HuH-7.5 (cell line): ENCODE results near the gene TAP1.

Experiments
- DNase-seq: peaks from one replicate; pipeline ENCODE4 v3.0.0; 2011; ENCODE audit warnings: low spot score

Gene TAP1

GRCh38 chr6:32860674-32861073 lies 7.2 kb upstream of the TAP1 start:
- no peak for DNase-seq

DNA sequence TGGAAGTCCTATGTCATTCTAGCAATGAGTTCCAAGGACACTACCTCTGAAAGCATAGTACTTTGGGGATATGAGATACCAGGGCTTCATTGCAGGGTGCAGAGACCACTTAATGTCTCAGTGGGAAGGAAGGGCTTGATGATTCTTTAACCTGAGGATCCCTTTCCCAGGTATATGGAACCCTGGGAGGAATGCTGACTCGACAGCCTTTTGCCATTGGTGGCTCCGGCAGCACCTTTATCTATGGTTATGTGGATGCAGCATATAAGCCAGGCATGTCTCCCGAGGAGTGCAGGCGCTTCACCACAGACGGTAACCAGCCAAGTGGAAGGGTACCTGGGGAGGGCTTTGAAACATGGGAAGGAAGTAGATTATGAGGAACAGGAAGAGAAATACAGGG lies 4.7 kb upstream of the TAP1 start:
- no peak for DNase-seq

DNA sequence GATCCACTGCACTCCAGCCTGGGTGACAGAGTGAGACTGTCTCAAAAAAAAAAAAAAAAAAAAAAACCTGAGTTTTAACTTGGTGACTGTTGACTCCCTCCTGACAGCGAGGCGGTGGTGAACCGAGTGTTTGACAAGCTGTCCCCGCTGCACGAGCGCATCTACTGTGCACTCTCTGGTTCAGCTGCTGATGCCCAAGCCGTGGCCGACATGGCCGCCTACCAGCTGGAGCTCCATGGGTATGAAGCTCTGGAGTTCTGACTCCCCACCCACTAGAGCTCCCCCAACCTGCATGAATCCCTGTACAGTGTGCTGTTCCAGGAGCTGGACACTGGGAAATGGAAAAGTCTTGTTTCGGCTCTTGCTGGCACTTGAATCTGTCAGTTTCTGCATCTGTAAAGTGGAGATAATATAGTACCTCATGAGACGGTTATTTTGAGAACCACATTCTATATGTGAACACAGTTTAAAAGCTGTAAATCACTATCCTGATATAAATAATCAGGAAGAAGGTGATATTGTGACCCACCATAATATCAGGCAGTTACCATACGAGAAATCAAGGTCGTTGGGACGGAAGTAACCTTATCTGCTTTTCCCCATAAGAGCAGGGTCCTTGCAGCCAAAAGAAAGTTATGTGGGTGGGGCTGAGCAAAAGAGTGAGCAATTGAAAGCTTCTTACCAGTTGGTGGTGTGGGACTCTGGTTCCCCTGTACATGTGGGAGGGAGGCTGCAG lies 3.8 kb upstream of the TAP1 start:
- DNase-seq: no peak

- DNase-seq: no peak
Measured at GRCh38 chr6:32855467-32856174, 2.1 kb upstream of the TAP1 start.

DNA sequence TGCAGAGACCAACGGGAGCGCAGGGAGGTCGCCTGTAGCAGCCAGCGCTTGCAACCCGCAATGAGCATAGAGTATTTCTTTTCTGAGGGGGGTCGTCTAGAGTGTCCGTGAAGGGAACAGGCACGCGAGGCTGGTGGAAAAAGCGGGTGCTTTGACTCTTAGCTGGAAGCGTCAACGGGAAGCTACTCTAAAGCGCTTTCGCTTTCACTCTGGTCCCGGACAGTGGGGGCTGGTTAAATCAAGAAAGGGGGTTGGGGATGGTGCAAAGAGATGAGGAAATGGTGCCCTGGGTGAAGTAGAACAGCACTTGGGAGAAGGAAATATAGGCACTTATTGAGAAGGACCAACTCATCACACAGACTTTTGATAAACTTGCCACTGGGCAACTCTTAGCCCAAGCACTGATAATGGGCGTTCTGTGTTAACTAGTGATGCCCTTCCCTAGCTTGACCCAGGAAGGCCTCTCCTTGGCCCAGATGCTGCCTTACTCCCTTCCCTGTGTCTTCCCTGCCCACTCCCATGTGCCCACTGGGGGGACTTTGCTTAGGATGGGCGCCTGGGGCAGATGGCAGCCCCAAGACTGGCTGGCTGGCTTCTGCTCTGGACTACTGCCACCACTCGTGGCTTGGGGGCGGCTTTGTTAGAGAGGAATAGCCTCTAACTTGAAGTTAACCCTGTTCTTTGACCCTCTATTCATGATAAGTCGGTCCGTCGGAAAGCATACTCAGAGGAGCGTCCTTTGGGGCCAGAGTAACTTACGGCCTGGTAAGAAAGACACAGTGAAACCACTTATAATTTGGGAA lies 1.1 kb upstream of the TAP1 start:
- DNase-seq: no peak

DNA sequence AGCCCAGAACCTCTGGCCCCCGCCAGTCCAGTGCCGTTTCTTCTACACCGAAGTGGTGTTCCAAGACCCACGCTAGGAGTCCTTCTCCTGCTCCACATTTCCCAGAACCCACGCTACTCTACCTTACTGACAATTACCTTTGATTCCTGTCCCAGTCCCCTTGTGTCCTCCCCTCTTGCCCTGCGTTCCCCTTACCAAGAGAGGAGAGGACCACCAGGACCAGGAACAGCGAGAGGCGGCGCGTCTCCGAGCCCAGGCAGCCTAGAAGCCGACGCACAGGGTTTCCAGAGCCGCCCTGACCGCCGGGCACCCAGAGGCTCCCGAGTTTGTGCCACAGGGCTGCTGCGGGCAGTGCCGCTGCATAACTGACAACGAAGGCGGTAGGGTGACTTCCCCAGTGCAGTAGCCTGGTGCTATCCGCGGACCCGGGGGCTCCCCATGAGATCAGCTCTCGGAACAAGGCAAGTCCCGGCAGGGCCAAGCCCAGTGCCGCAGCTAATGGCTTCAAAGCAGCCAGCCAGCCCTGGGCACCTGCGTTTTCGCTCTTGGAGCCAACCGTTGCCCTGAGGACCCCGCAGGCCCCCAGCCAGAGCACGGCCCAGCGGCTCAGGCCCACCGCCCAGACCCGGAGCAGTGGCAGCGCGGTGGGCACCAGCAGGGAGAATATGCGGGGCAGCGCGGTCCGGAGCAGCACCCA lies 512 bp downstream of the TAP1 start:
- DNase-seq: peak; percentile 15

GRCh38 chr6:32852018-32852843 lies 1.3 kb downstream of the TAP1 start:
- no peak for DNase-seq

GRCh38 chr6:32851025-32851424 lies 2.5 kb downstream of the TAP1 start:
- DNase-seq: no peak

- DNase-seq: no peak
Measured at GRCh38 chr6:32849126-32849525, 4.4 kb downstream of the TAP1 start.

DNA sequence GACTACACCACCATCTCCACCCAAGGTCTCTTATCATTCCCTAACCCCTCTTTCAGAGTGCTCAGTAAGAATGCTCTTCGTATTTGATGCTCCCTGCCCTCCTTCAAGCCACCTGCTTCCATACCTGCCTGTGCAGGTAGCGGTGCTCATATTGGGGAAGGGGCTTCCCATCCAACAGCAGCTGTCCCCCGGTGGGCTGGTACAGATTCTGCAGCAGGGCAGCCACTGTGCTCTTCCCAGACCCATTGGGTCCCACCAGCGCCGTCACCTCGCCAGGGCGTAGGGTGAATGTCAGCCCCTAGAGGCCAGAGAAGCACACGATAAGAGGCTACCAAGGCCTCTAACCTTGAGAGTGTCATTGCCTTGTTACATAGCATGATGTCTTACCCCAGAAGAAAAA lies 5.7 kb downstream of the TAP1 start:
- DNase-seq: no peak

DNA sequence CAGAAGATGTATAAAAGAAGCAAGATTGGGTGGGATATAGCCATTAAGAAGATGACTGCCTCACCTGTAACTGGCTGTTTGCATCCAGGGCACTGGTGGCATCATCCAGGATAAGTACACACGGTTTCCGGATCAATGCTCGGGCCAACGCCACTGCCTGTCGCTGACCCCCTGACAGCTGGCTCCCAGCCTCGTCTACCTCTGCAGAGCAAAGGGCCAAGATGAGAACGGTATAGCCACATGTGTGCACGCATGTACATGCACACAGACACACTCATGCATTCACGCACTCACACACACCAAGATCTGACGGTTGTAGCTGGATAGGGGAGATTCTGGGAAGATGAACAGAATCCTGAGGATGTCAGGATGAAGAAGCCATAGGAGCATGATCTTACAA lies 6.5 kb downstream of the TAP1 start:
- no peak for DNase-seq

DNA sequence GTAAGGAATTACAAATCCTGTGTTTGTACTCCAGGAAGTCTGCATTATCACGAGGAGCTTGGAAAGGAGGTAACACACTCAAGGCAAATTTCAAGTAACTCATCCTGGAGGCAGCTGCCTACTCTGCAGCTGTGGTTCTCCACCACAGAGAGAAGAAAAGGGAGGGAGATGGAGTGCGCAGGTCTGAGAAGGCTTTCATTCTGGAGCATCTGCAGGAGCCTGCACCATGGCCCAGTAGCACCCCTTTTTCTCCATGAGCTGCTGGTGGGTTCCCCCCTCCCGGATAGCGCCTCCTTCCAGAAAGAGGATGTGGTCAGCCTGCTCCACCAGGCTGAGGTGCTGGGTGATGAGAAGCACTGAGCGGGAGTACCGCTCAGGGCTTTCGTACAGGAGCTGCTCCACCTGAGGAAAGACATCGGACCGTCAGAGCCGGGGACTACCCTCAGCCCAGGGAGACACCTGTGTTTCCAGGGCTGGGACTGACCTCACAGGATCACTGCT lies 8.1 kb downstream of the TAP1 start:
- DNase-seq: no peak

DNA sequence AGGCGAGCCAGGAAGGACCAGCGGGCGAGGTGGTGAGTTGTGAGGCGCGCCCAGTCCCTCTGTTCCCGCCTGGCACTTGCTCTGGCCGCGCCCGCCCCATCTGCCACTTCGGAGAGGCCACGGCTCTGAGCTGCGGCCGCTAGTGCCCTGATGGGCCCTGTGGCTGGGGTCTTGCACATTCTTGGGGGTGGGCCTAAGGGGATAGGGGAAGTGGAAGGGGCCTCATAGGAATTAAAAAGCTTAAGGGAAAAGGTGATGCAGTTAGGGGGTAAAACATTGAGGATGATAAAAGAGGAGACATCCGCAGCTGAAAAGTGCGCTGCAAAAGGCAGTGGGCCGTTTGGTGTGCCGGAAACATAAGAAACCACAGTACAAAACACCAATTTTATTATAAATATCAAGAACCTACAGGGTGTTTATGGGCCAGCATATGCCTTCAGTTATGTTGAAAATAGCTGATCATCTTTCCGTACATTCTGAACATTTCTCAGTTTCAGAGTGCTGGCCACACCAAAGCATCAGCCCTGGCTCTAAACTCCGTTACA lies 8.6 kb downstream of the TAP1 start:
- no peak for DNase-seq

- DNase-seq: peak; percentile 77
Measured at GRCh38 chr6:32843979-32844838, 9.3 kb downstream of the TAP1 start, which contains the start of gene PSMB8. TSS of gene PSMB8 (minus strand) at chr6:32844047. CDS start at chr6:32843996, 51 bp downstream.

DNA sequence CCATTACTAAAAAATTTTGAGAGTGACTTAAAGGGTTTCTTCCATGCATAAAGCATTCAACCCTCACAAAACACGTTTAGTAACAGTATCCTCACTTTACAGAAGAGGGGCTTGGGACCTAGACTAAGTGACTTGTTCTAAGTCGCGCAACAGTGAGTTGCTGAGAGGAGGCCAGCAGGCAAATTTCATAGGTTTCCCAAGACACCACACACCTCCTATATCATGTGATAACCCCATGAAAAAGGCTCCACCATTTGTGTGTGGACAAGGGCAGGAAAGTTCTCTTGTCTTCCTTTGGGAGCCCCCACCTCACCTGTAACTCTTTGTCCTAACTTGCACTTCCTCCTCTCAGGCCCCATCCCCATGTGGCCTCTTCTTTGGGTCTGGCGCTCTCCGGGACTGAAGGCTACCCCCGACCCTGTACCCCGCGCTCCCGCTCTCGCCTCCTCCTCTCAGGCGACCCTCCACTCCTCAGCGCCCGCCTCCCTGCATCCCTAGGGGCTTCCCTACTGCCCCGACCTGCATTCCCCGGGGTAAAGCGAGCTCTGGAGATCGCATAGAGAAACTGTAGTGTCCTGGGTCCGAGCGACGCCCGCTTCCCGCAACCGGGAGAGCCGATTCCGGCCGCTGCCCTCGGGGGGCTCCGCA lies 10.0 kb downstream of the TAP1 start:
- no peak for DNase-seq

- DNase-seq: no peak
Measured at GRCh38 chr6:32842690-32843089, 10.8 kb downstream of the TAP1 start.

GRCh38 chr6:32842021-32842650 lies 11.4 kb downstream of the TAP1 start:
- no peak for DNase-seq

GRCh38 chr6:32840604-32841246 lies 12.8 kb downstream of the TAP1 start:
- no peak for DNase-seq
